ENCODE measurements around the gene CD180.

The CD180 gene

DNA sequence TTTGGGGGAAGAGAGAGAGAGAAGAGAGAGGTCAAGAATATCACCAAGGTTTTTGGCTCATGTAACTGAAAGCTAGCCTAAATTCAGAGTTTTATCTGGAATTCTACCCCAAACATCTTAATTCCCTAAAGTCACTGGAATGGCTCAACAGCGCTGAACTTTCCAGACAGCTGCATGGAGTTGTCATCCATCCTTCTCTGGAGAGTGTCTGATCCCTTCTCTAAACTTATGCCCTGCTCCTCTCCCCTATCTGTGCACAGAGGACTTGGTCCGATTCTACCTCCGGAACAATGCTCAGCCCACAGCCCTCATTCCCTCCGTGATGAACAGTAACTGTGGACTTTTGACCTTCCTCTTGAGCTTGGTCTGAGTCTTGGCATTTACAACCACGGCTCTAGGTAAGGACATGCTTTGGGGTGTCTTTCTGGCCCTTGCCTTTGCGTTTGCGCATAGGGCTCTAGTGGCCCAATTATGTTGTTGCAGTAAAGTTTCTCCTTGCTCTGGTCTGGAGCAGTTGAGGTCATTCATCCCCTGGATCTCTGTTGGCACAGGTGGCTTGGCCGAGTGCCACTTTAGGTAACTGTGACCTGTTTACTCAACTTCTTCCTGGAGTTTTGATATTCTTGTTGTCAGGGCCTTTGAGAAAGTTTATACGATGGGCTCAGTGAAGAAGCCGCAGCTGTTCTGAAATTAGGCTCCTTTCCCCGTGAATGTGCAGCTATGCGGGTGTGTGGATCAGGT lies 18.3 kb upstream of the CD180 start:
- no peak for DNase-seq (ENCODE audit: low read depth)
- H3K4me3 ChIP-seq (ENCODE audit: low read depth, low read length) = no peak overlapping the region

GRCh38 chr5:67214036-67214435 lies 17.4 kb upstream of the CD180 start:
- no peak overlapping the region for H3K4me3 ChIP-seq (ENCODE audit: low read depth, low read length)
- no peak for DNase-seq (ENCODE audit: low read depth)

GRCh38 chr5:67211926-67212325 lies 15.3 kb upstream of the CD180 start:
- DNase-seq (ENCODE audit: low read depth) = peak; percentile 59
- no peak overlapping the region for H3K4me3 ChIP-seq (ENCODE audit: low read depth, low read length)

DNA sequence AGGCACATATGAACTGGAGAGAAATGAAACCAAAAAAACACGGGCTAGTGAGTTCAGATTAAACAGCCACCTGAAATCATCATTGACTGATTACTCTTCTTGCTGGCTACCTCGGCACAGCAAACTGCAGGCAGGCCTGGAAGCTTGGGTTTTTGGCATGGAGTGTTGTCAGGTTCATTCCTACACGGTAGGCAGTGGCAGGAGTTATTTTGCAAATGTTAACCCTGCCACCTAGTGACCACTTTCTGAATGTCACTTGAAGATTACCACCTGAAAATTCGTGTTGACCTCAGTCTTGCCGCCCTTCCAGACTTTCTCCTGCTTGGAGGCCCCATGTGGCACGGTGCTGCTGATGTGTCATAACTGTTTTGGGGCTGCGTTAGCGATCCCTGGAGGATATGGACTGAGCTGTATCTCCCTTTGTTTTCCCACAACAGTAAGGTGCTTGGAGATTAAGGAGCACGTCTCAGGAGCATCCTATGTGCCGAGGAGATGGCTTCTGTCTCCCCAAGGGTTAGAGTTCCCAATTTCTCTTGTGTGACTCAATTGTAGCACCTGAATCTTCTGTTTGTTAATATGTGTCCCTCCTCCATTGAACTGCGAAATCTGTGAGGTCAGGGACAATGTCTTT lies 12.7 kb upstream of the CD180 start:
- no peak overlapping the region for H3K4me3 ChIP-seq (ENCODE audit: low read depth, low read length)

DNA sequence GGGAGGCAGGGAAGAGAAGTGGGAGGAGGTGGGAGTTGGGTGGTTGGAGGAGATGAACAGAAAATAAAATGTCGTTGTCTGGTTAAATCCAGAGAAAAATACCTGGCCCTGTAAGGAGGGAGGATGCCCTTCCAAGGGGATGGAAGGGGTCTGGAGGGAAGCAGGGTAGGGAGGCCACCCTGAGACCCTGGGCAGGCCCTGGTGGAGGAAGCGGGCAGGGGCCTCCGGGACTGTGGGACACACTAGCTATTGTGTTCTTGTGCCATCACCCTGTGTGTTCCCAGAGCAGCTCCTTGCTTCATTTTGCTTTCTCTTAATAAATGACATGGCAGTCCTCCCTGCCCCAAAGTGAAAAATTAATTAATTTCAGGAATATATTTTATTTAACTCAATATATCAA lies 11.8 kb upstream of the CD180 start:
- no peak for DNase-seq (ENCODE audit: low read depth)
- H3K4me3 ChIP-seq (ENCODE audit: low read depth, low read length) = no peak overlapping the region

More for the DNA sequence above, 12.7 kb upstream of the CD180 start:
- DNase-seq (ENCODE audit: low read depth) = peak; percentile 36

DNA sequence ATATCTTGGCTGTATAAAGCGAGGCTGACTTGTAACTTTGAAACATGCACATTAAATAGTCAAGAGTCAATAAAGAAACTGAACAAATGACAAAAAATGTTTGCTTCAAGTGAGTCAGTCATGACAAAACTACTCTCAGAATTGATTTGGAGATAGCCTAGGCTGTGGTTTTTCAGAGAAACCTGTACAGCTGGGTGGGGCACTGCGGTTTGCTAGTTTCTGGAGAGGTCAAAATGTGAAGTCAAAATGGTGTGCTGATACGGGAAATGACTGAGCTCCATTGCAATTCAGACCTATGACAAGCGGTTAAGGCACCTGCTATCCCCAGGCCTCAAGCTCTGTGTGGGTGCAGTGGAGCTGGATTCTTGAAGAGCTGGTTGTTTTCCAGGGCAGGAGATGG lies 10.3 kb upstream of the CD180 start:
- H3K4me3 ChIP-seq (ENCODE audit: low read depth, low read length) = no peak overlapping the region
- DNase-seq (ENCODE audit: low read depth) = no peak

DNA sequence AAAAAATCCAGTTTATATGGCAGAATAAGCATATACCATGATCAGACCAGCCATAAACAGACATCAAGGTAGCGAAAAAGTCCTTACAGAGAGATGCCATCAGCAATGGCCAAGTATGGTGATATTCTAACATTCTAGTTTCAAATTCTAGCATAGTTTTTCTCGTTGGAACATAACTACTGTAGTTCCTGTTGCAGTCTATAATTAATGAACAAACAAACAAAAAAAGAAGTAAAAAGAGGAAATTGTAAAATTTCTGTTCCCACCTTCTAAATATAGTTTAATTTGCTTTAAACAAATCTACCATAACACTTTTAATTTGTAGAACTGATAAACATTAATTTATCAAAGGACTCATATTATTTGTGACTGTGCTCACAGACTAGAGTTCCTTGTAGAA lies 9.9 kb upstream of the CD180 start:
- no peak for DNase-seq (ENCODE audit: low read depth)
- H3K4me3 ChIP-seq (ENCODE audit: low read depth, low read length) = no peak overlapping the region

GRCh38 chr5:67205981-67206380 lies 9.4 kb upstream of the CD180 start:
- no peak overlapping the region for H3K4me3 ChIP-seq (ENCODE audit: low read depth, low read length)
- DNase-seq (ENCODE audit: low read depth) = no peak

DNA sequence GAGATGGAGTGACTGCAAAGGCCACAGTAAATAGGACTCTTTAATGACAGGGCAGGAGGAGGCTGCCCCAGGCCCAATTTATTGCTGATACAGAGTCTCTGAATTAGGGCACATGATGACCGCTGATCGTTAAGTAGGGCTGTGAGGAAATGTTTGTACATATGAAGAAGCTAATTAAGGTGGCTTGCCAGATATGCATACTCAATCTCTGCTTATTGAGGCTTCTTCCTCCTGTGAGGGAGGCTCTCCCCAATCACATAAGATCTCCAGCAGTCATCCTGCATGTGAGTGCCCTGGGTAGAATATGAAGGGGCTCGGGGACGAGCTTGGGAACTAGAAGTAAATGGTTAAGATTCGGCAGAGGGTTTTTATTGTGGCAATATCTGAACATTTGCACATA lies 8.2 kb upstream of the CD180 start:
- no peak for DNase-seq (ENCODE audit: low read depth)
- no peak overlapping the region for H3K4me3 ChIP-seq (ENCODE audit: low read depth, low read length)

DNA sequence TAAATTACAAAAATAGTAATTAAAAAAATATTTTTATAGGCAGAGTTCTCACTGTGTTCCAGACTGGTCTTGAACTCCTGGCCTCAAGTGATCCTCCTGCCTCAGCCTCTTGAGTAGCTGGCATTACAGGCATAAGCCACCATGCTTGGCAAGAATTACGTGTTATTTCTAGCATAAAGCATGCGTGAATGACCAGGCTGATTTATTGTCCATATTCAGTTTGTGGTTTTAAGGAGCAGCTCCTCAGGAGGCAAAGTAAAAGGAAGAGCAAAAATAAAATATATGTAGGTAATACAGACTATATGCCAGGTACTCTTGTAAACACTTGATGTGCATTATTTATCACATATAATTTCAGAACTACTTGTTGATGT lies 7.1 kb upstream of the CD180 start:
- no peak overlapping the region for H3K4me3 ChIP-seq (ENCODE audit: low read depth, low read length)
- no peak for DNase-seq (ENCODE audit: low read depth)

DNA sequence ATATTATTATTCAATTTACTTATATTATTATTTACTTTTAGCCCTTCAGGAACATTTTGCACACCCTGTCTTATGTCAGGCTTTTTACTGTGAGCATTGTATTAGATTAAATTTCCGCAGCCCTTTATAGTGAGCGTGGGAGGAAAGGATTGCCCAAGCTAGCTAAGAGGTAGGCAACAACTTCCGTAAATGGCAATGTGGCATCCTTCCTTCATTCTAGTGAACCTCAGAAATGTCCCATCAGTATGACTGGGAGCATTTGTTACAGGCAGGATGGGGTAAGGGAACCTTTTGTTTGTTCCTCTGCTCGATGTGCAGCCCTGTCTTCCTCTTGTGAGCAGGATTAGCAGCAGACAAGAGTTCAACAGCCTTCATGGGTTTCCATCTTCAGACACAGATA lies 6.2 kb upstream of the CD180 start:
- H3K4me3 ChIP-seq (ENCODE audit: low read depth, low read length) = no peak overlapping the region
- DNase-seq (ENCODE audit: low read depth) = no peak

DNA sequence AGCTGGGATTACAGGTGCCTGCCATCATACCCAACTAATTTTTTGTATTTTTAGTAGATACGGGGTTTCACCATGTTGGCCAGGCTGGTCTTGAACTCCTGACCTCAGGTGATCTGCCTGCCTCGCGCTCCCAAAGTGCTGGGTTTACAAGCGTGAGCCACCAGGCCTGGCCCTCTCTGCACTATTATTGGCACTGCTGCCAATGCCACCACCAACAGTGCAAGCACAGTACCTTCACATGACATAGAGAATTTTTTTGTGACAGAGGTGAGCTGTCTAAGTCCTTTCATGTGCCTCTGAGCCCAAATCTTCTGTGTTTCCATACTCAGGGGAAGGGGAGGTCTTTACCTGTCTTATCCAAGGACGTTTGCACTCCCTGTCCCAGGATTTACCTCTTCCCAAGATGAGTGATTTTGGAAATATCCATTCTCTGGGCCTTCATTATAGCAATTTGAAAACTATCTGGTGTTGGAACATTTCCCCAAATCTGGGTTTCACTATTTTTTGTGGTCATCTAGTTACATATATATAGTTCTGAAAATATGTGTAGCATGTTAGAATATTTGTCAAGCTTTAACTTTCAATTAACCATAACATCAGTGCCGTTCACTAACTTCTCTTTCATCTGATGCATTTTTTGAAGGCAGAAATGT lies 5.4 kb upstream of the CD180 start:
- DNase-seq (ENCODE audit: low read depth) = no peak
- H3K4me3 ChIP-seq (ENCODE audit: low read depth, low read length) = no peak overlapping the region

- DNase-seq (ENCODE audit: low read depth) = no peak
- H3K4me3 ChIP-seq (ENCODE audit: low read depth, low read length) = no peak overlapping the region
Observed at GRCh38 chr5:67200809-67201562, 4.4 kb upstream of the CD180 start.

DNA sequence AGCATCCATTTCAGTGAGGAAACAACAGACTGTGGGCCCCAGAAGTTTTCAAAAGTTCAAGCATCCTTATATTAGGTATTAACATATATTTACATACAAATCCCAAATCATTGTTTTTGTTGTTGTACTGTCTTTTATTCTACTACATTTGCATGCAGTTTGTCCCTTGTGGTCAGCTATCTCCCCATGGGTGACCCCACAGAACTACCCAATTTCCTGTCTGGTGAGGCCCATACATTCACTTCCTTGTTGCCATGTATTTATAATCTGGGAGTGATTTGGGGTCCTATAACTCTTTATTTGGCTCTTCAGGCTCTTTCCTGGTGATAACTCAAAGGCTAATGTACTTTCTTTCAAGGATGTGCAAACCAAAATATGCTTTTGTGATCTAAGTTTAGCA lies 3.3 kb upstream of the CD180 start:
- H3K4me3 ChIP-seq (ENCODE audit: low read depth, low read length) = no peak overlapping the region
- no peak for DNase-seq (ENCODE audit: low read depth)

DNA sequence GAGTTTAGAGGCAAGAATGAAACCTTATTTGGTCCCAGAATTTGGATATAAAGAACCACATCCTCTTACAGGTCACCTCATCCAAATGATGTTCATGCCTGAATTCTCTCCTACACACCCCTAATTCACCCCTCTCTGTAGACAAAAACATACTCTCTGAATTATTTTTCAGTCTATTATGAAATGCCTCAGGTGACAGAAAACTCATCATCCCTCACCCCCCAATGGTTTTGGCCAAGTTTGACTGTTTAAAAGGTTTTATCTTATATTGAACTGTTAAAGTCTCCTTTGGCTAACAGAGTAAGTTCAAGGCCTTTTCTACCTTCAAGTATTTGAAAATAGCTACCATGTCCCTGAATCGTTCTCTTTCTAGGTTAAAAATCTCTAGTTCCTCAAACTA lies 2.3 kb upstream of the CD180 start:
- no peak for DNase-seq (ENCODE audit: low read depth)
- H3K4me3 ChIP-seq (ENCODE audit: low read depth, low read length) = no peak overlapping the region

DNA sequence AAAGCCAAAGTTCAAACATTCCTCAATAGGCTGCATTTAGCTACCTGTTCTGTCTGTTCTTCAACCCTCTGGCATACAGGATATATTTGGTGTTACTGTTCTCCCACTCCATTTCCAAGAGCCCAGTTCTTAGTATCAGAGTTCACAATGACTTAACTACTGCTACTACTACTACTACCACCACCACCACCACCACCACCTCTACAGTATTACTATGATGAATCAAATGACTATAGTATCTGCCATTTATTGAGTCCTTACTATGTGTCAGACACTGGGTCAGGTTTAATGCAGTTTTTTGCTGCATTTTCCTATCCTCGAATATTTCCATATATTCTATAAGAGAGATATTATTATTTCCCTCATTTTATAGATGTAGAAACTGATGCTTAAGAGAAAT lies 937 bp upstream of the CD180 start:
- no peak for DNase-seq (ENCODE audit: low read depth)
- no peak overlapping the region for H3K4me3 ChIP-seq (ENCODE audit: low read depth, low read length)

- no peak overlapping the region for H3K4me3 ChIP-seq (ENCODE audit: low read depth, low read length)
- no peak for DNase-seq (ENCODE audit: low read depth)
Observed at GRCh38 chr5:67195406-67196275, 958 bp downstream of the CD180 start.

DNA sequence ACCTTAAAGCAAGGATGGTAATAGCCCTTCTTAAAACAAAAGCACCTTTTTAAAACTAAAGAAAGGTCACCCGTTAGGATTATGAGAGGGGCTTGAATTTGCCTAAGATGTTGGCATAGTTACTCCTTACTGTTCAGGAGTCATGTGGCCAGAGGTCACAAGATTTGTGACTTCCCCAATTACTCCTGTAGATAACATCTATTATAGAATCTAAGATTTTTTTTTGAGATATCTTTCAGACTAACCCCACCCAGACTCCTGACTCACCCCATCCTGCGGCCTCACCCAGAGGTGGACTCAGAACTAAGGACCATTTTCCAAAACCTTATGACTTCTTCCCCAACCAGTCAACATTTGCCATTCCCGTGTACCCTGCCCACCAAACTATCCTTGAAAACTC lies 2.4 kb downstream of the CD180 start:
- H3K4me3 ChIP-seq (ENCODE audit: low read depth, low read length) = no peak overlapping the region
- no peak for DNase-seq (ENCODE audit: low read depth)

DNA sequence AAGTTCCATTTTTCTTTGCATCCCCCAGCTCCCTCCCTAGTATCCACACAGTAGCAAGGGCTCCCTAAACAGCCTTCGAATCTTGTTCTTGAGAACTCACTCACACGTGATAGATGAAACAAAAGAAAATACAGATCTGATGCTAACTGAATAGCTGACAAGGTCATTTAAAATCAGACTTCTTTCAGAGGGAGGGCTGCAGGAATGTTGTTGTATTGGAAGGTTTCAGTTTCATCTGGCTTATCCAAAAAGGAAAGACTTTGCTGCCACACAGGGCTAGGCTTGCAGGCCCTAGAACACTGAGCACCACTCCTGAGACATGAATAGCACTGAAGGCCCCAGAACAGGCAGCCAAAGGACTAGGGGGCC lies 3.2 kb downstream of the CD180 start:
- DNase-seq (ENCODE audit: low read depth) = no peak
- no peak overlapping the region for H3K4me3 ChIP-seq (ENCODE audit: low read depth, low read length)

Data from skeletal muscle cell (primary cell).